ENCODE results near the gene SEMA7A.

Gene SEMA7A

DNA sequence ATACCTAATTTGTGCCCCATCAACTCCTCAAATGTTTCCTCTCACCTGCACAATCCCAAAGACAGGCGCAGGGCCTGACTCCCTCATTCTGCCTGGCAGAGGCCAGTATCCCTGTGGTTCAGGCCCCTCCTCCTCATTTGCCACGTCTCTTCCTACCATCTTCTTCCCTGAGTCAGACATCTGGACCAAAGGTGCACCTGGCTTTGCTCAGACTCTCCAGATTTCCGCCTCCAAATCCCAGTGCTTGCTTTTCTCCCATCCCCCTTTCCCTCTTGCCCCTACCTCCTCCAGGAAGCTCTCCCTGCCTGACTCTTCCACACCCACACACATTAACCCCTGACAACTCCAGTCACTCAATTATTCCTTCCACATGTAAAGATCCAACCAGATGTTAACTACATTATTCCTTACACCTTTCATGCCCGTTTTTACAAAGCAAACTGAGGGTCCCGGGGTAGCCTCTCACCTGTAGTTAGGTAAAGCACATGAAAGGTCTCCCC is 19.6 kb downstream of the SEMA7A start:
- Histone ChIP-seq H3K4me3 (ENCODE audit: low read length) (no peak overlapping the region), H3K79me2 (ENCODE audit: low read length) (peaks cover 4% of the 10 kb centered on the region; the same call in 1 of the 2 replicates), H3K36me3 (replicated peaks; ENCODE audit: insufficient read depth, low read length) (no peaks in the 10 kb centered on the region), H3K9me2 (replicated peaks; ENCODE audit: insufficient read depth, low read length) (no peaks in the 10 kb centered on the region), H3K4me1 (ENCODE audit: low read length) (no peaks in the 10 kb centered on the region), H4K20me1 (ENCODE audit: insufficient read depth, low read length) (no peaks in the 10 kb centered on the region), H3K27ac (ENCODE audit: low read length) (no peak overlapping the region), H3F3A (ENCODE audit: insufficient read depth, low read length) (no peaks in the 10 kb centered on the region), H3K4me2 (ENCODE audit: low read depth, low read length) (no peak overlapping the region), H2AFZ (ENCODE audit: low read length) (no peak overlapping the region), H3K9me3 (replicated peaks; ENCODE audit: insufficient read depth, low read length) (no peaks in the 10 kb centered on the region), H3K27me3 (replicated peaks; ENCODE audit: insufficient read depth, low read length) (no peaks in the 10 kb centered on the region), H3K9ac (ENCODE audit: low read length) (no peak overlapping the region)
- no peak for DNase-seq
- TF ChIP-seq EZH2phosphoT487 (IDR thresholded peaks at IDR 0.05; ENCODE audit: low read length) (no peak), EZH2 (optimal IDR thresholded peaks at IDR 0.05; ENCODE audit: low read depth, low read length) (no peak)
- TF ChIP-seq, protein P1, sequence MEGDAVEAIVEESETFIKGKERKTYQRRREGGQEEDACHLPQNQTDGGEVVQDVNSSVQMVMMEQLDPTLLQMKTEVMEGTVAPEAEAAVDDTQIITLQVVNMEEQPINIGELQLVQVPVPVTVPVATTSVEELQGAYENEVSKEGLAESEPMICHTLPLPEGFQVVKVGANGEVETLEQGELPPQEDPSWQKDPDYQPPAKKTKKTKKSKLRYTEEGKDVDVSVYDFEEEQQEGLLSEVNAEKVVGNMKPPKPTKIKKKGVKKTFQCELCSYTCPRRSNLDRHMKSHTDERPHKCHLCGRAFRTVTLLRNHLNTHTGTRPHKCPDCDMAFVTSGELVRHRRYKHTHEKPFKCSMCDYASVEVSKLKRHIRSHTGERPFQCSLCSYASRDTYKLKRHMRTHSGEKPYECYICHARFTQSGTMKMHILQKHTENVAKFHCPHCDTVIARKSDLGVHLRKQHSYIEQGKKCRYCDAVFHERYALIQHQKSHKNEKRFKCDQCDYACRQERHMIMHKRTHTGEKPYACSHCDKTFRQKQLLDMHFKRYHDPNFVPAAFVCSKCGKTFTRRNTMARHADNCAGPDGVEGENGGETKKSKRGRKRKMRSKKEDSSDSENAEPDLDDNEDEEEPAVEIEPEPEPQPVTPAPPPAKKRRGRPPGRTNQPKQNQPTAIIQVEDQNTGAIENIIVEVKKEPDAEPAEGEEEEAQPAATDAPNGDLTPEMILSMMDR (IDR thresholded peaks at IDR 0.05; ENCODE audit: low read length) = no peak

DNA sequence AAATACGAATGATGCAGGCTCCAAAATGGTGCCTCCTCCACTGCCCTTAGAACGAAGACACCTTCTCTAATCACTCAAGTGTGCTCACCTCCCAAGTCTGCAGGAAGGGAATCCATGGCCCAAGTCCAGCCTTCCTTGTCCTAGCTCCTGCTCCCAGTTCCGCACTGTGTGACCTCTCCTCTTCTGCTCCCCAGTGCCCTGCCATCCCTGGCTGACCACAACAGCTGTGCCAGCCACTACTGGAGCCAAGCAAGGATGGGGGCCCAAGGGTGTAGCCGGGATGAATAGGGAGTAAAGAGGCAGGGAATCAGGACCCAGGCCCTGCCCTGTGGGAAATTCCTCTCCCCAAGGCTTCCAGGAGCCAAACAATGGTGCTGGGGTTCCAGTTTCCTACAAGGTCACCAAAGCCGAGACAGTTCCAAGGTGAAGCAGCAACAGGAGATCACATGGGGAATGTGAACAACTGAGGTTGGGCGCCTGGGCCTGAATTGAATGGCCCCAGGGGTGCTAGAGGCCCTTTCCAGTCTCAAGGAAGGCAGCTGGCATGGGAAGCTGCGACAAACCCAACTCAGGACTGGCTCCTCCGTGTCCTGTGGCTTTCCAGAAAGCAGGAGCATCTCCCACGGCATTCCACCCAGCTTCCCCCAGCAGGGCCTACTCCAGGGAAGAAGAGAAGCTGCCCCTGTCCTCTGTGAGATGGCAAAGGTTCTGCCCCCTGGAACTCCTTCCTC is 20.2 kb downstream of the SEMA7A start:
- TF ChIP-seq EZH2 (optimal IDR thresholded peaks at IDR 0.05; ENCODE audit: low read depth, low read length) = no peak
- TF ChIP-seq, protein P1 (IDR thresholded peaks at IDR 0.05; ENCODE audit: low read length) = no peak
- TF ChIP-seq EZH2phosphoT487 (IDR thresholded peaks at IDR 0.05; ENCODE audit: low read length) = no peak
- Histone ChIP-seq H3K79me2 (ENCODE audit: low read length) (no peaks in the 10 kb centered on the region), H3K36me3 (replicated peaks; ENCODE audit: insufficient read depth, low read length) (no peaks in the 10 kb centered on the region)

DNA sequence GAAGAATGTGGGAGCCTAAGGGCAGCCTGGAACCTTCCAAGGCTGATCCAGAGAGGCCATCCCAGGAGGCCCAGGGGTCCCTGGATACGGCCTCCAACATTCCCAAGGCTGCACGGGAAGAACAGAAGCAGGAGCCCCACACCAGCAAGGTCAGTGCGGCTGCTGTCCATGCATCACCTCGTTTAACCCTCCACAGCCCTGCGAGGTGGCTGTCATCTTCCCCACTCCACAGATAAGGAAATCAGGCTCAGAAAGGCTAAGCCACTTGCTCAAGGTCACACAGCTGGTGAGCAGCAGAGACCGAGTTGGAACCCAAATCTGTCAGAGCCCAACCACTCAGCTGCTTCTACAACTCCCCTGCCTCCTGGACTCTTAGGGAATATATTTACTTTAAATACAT is 21.6 kb downstream of the SEMA7A start:
- no peaks in the 10 kb centered on the region for H4K20me1 ChIP-seq (ENCODE audit: insufficient read depth, low read length)
- DNase-seq = no peak
- no peak overlapping the region for H2AFZ ChIP-seq (ENCODE audit: low read length)
- no peaks in the 10 kb centered on the region for H3K36me3 ChIP-seq (replicated peaks; ENCODE audit: insufficient read depth, low read length)
- no peaks in the 10 kb centered on the region for H3K9me3 ChIP-seq (replicated peaks; ENCODE audit: insufficient read depth, low read length)
- H3K9ac ChIP-seq (ENCODE audit: low read length) = no peak overlapping the region
- H3K27ac ChIP-seq (ENCODE audit: low read length) = no peak overlapping the region
- no peak overlapping the region for H3K4me3 ChIP-seq (ENCODE audit: low read length)
- no peaks in the 10 kb centered on the region for H3K79me2 ChIP-seq (ENCODE audit: low read length)
- H3K4me2 ChIP-seq (ENCODE audit: low read depth, low read length) = no peak overlapping the region
- no peaks in the 10 kb centered on the region for H3K27me3 ChIP-seq (replicated peaks; ENCODE audit: insufficient read depth, low read length)
- H3F3A ChIP-seq (ENCODE audit: insufficient read depth, low read length) = no peaks in the 10 kb centered on the region
- no peaks in the 10 kb centered on the region for H3K9me2 ChIP-seq (replicated peaks; ENCODE audit: insufficient read depth, low read length)
- TF ChIP-seq EZH2 (optimal IDR thresholded peaks at IDR 0.05; ENCODE audit: low read depth, low read length) (no peak), EZH2phosphoT487 (IDR thresholded peaks at IDR 0.05; ENCODE audit: low read length) (no peak)
- TF ChIP-seq, protein P1 (IDR thresholded peaks at IDR 0.05; ENCODE audit: low read length) = no peak
- H3K4me1 ChIP-seq (ENCODE audit: low read length) = no peaks in the 10 kb centered on the region

More for the DNA sequence above, 20.2 kb downstream of the SEMA7A start:
- Histone ChIP-seq H3K4me1 (ENCODE audit: low read length) (no peaks in the 10 kb centered on the region), H3K9me3 (replicated peaks; ENCODE audit: insufficient read depth, low read length) (no peaks in the 10 kb centered on the region), H3K27ac (ENCODE audit: low read length) (no peak overlapping the region), H3K9ac (ENCODE audit: low read length) (no peak overlapping the region), H3K27me3 (replicated peaks; ENCODE audit: insufficient read depth, low read length) (no peaks in the 10 kb centered on the region), H4K20me1 (ENCODE audit: insufficient read depth, low read length) (no peaks in the 10 kb centered on the region), H3K9me2 (replicated peaks; ENCODE audit: insufficient read depth, low read length) (no peaks in the 10 kb centered on the region), H3K4me2 (ENCODE audit: low read depth, low read length) (no peak overlapping the region), H3K4me3 (ENCODE audit: low read length) (no peak overlapping the region), H2AFZ (ENCODE audit: low read length) (no peak overlapping the region), H3F3A (ENCODE audit: insufficient read depth, low read length) (no peaks in the 10 kb centered on the region)
- DNase-seq = no peak
